ENCODE measurements around the gene NDUFS8. TPM values are rescaled to one million over a fixed set of nuclear protein-coding genes. Genes with fewer than 3 reads are reported as not detected.
A peak's percentile ranks its signal among the peaks of the same experiment; 100 is the strongest.

NDUFS8 gene
- total RNA-seq, 1 donor from 2014 or later = 143 TPM

GRCh38 chr11:67997475-67997921, 33.0 kb upstream of the NDUFS8 start:
- no peak overlapping the region for H3K27ac Mint-ChIP-seq (ENCODE audit: unreplicated experiment)
- H3K27me3 Mint-ChIP-seq (ENCODE audit: unreplicated experiment) = no peaks in the 10 kb centered on the region
- no peak overlapping the region for H3K4me3 Mint-ChIP-seq (ENCODE audit: unreplicated experiment)
- DNase-seq (ENCODE audit: extremely low spot score, unreplicated experiment) = no peak
- TF ChIP-seq CTCF (IDR thresholded peaks at IDR 0.05) = no peak
- H3K4me1 Mint-ChIP-seq (ENCODE audit: unreplicated experiment) = peaks cover 5% of the 10 kb centered on the region
- no peaks in the 10 kb centered on the region for H3K36me3 Mint-ChIP-seq (ENCODE audit: unreplicated experiment)
- H3K9me3 Mint-ChIP-seq (ENCODE audit: unreplicated experiment) = no peaks in the 10 kb centered on the region

GRCh38 chr11:67998150-67999045, 32.1 kb upstream of the NDUFS8 start:
- Mint-ChIP-seq H3K9me3 (ENCODE audit: unreplicated experiment) (no peaks in the 10 kb centered on the region), H3K4me1 (ENCODE audit: unreplicated experiment) (peaks cover 11% of the 10 kb centered on the region), H3K27ac (ENCODE audit: unreplicated experiment) (no peak overlapping the region), H3K36me3 (ENCODE audit: unreplicated experiment) (no peaks in the 10 kb centered on the region), H3K4me3 (ENCODE audit: unreplicated experiment) (no peak overlapping the region), H3K27me3 (ENCODE audit: unreplicated experiment) (no peaks in the 10 kb centered on the region)
- DNase-seq (ENCODE audit: extremely low spot score, unreplicated experiment) = no peak
- TF ChIP-seq CTCF (IDR thresholded peaks at IDR 0.05) = no peak

GRCh38 chr11:67999201-67999629, 31.3 kb upstream of the NDUFS8 start:
- peaks cover 14% of the 10 kb centered on the region for H3K4me1 Mint-ChIP-seq (ENCODE audit: unreplicated experiment)
- H3K4me3 Mint-ChIP-seq (ENCODE audit: unreplicated experiment) = no peak overlapping the region
- no peaks in the 10 kb centered on the region for H3K9me3 Mint-ChIP-seq (ENCODE audit: unreplicated experiment)
- no peak for TF ChIP-seq CTCF (IDR thresholded peaks at IDR 0.05)
- no peak overlapping the region for H3K27ac Mint-ChIP-seq (ENCODE audit: unreplicated experiment)
- no peak for DNase-seq (ENCODE audit: extremely low spot score, unreplicated experiment)
- H3K27me3 Mint-ChIP-seq (ENCODE audit: unreplicated experiment) = no peaks in the 10 kb centered on the region
- H3K36me3 Mint-ChIP-seq (ENCODE audit: unreplicated experiment) = no peaks in the 10 kb centered on the region

- Mint-ChIP-seq H3K27me3 (ENCODE audit: unreplicated experiment) (no peaks in the 10 kb centered on the region), H3K4me3 (ENCODE audit: unreplicated experiment) (no peak overlapping the region), H3K4me1 (ENCODE audit: unreplicated experiment) (peaks cover 15% of the 10 kb centered on the region), H3K9me3 (ENCODE audit: unreplicated experiment) (no peaks in the 10 kb centered on the region), H3K36me3 (ENCODE audit: unreplicated experiment) (no peaks in the 10 kb centered on the region), H3K27ac (ENCODE audit: unreplicated experiment) (no peak overlapping the region)
- no peak for DNase-seq (ENCODE audit: extremely low spot score, unreplicated experiment)
- TF ChIP-seq CTCF (IDR thresholded peaks at IDR 0.05) = no peak
These were observed 30.8 kb upstream of the NDUFS8 start for GRCh38 chr11:67999704-68000103.

GRCh38 chr11:68002575-68002937, 27.9 kb upstream of the NDUFS8 start:
- Mint-ChIP-seq H3K9me3 (ENCODE audit: unreplicated experiment) (no peaks in the 10 kb centered on the region), H3K4me1 (ENCODE audit: unreplicated experiment) (peaks cover 19% of the 10 kb centered on the region), H3K27me3 (ENCODE audit: unreplicated experiment) (no peaks in the 10 kb centered on the region), H3K27ac (ENCODE audit: unreplicated experiment) (no peak overlapping the region), H3K36me3 (ENCODE audit: unreplicated experiment) (no peaks in the 10 kb centered on the region), H3K4me3 (ENCODE audit: unreplicated experiment) (peak overlapping the region; percentile 65)
- DNase-seq (ENCODE audit: extremely low spot score, unreplicated experiment) = no peak
- TF ChIP-seq CTCF (IDR thresholded peaks at IDR 0.05) = no peak

All from osteocyte (in vitro differentiated cells).